Neuronal stem cell (in vitro differentiated cells): ENCODE data around the gene ARFGAP3.

ENCODE experiments used
- DNase-seq: peaks from one replicate; pipeline ENCODE4 v3.0.0-alpha.2; 2013; ENCODE audit warnings: low spot score
- H2AFZ ChIP-seq: one replicate; pipeline ENCODE4 v1.6.1; 2013; ENCODE audit warnings: mild to moderate bottlenecking, low read length, inconsistent platforms
- H2AK5ac ChIP-seq: 2 replicates; pipeline ENCODE4 v1.6.1; 2013; ENCODE audit warnings: low read depth, mild to moderate bottlenecking, inconsistent platforms, low read length, moderate library complexity, mixed read lengths
- H2BK120ac ChIP-seq: 2 replicates; pipeline ENCODE4 v1.6.1; 2013; ENCODE audit warnings: low read depth, mild to moderate bottlenecking, inconsistent platforms, low read length, moderate library complexity, mixed read lengths
- H2BK12ac ChIP-seq: one replicate; pipeline ENCODE4 v1.6.1; 2013; ENCODE audit warnings: low read length, inconsistent platforms
- H2BK15ac ChIP-seq: 2 replicates; pipeline ENCODE4 v1.6.1; 2013; ENCODE audit warnings: mild to moderate bottlenecking, low read length, inconsistent platforms, mixed read lengths
- H2BK5ac ChIP-seq: one replicate; pipeline ENCODE4 v1.6.1; 2013; ENCODE audit warnings: inconsistent platforms, mild to moderate bottlenecking, low read length, moderate library complexity
- H3K14ac ChIP-seq: one replicate; pipeline ENCODE4 v1.6.1; 2013; ENCODE audit warnings: low read length, inconsistent platforms
- H3K18ac ChIP-seq: 2 replicates; pipeline ENCODE4 v1.6.1; 2013; ENCODE audit warnings: low read length, inconsistent platforms
- H3K23ac ChIP-seq: 2 replicates; pipeline ENCODE4 v1.6.1; 2013; ENCODE audit warnings: low read depth, mild to moderate bottlenecking, mixed read lengths, low read length, inconsistent platforms; ENCODE audit not compliant: poor library complexity
- H3K27ac ChIP-seq: replicated peaks from 3 replicates; pipeline ENCODE4 v1.5.1; 2013; ENCODE audit warnings: low read length, inconsistent platforms
- H3K27me3 ChIP-seq, 3 experiments: 2 replicates each; pipeline ENCODE4 v1.6.1; 2013; ENCODE audit warnings: low read length in 3 of 3, mild to moderate bottlenecking in 2 of 3, inconsistent platforms in 1 of 3, low read depth in 1 of 3, mixed read lengths in 1 of 3, moderate library complexity in 1 of 3; ENCODE audit not compliant: control insufficient read depth in 3 of 3, insufficient read depth in 3 of 3
- H3K36me3 ChIP-seq, 2 donors: replicated peaks in 1 of 2; 2 replicates each; pipeline ENCODE4 v1.6.1; 2013; ENCODE audit warnings: low read length in 2 of 2; ENCODE audit not compliant: control insufficient read depth in 2 of 2, insufficient read depth in 2 of 2
- H3K4ac ChIP-seq: 2 replicates; pipeline ENCODE4 v1.6.1; 2013; ENCODE audit warnings: inconsistent platforms, mild to moderate bottlenecking, low read length, moderate library complexity
- H3K4me1 ChIP-seq, 2 donors: 1 replicate in 1 of 2; 2 replicates in 1 of 2; pipeline ENCODE4 v1.6.1; 2013; ENCODE audit warnings: low read length in 2 of 2, low read depth in 1 of 2; ENCODE audit not compliant: control insufficient read depth in 2 of 2, insufficient read depth in 1 of 2
- H3K4me2 ChIP-seq: one replicate; pipeline ENCODE4 v1.6.1; 2013; ENCODE audit warnings: mild to moderate bottlenecking, low read length, inconsistent platforms; ENCODE audit not compliant: insufficient read depth, poor library complexity, severe bottlenecking
- H3K4me3 ChIP-seq, 2 donors: 2 replicates each; pipeline ENCODE4 v1.5.1; 2013; ENCODE audit warnings: low read length in 2 of 2, mild to moderate bottlenecking in 2 of 2, inconsistent platforms in 1 of 2, moderate library complexity in 1 of 2
- H3K79me1 ChIP-seq: one replicate; pipeline ENCODE4 v1.6.1; 2013; ENCODE audit warnings: low read depth, mild to moderate bottlenecking, inconsistent platforms, low read length, moderate library complexity
- H3K9ac ChIP-seq: one replicate; pipeline ENCODE4 v1.6.1; 2013; ENCODE audit warnings: mild to moderate bottlenecking, low read depth, low read length, inconsistent platforms; ENCODE audit not compliant: poor library complexity
- H3K9me3 ChIP-seq, 2 donors: replicated peaks in 1 of 2; 2 replicates each; pipeline versions ENCODE3 to v1.6.1; 2013; ENCODE audit warnings: low read length in 2 of 2, mild to moderate bottlenecking in 2 of 2, inconsistent platforms in 1 of 2, low read depth in 1 of 2, mixed read lengths in 1 of 2, moderate library complexity in 1 of 2; ENCODE audit not compliant: control insufficient read depth in 2 of 2, insufficient read depth in 1 of 2
- H4K8ac ChIP-seq: one replicate; pipeline ENCODE4 v1.6.1; 2013; ENCODE audit warnings: low read depth, mild to moderate bottlenecking, inconsistent platforms, low read length, moderate library complexity
- H4K91ac ChIP-seq: one replicate; pipeline ENCODE4 v1.6.1; 2013; ENCODE audit warnings: low read length, low read depth, mild to moderate bottlenecking, inconsistent platforms; ENCODE audit not compliant: poor library complexity
- WGBS, 2 donors: extraction: QIAGEN DNeasy Blood & Tissue Kit; methylation state at CpG; one replicate each; pipeline ENCODE4 v1.1.7; 2013; ENCODE audit warnings: missing lambda C conversion rate in 2 of 2, mixed read lengths in 1 of 2; ENCODE audit not compliant: insufficient read length in 2 of 2, insufficient replicate concordance in 1 of 2; ENCODE audit errors: extremely low coverage in 2 of 2; 5-methylcytosine and 5-hydroxymethylcytosine counted together

Gene ARFGAP3

GRCh38 chr22:42796081-42796480 lies 61.0 kb downstream of the ARFGAP3 start:
- Histone ChIP-seq H3K27ac (no peak overlapping the region), H3K36me3 (peaks cover 5 to 45% of the 10 kb centered on the region in 2 donors), H2BK120ac (no peak overlapping the region), H2AFZ (no peak overlapping the region), H3K9me3 (no peaks in the 10 kb centered on the region), H3K14ac (no peak overlapping the region), H2BK12ac (no peak overlapping the region), H4K8ac (no peak overlapping the region), H3K27me3 (no peaks in the 10 kb centered on the region), H3K4me3 (no peak overlapping the region), H4K91ac (no peak overlapping the region), H3K23ac (no peak overlapping the region), H3K18ac (no peak overlapping the region), H2BK5ac (no peak overlapping the region), H3K9ac (peak overlapping the region; percentile 4), H2BK15ac (no peak overlapping the region), H3K4me2 (no peak overlapping the region), H3K79me1 (peaks cover 5% of the 10 kb centered on the region), H3K4ac (no peak overlapping the region), H3K4me1 (peaks cover 0 to 3% of the 10 kb centered on the region in 2 donors), H2AK5ac (no peak overlapping the region)
- no peak for DNase-seq
- 100% methylated on average over 2 of the region's 12 CpGs; no CpG with 5 or more reads in 1 of the 2 donors for WGBS, 2 donors

GRCh38 chr22:42794551-42795510 lies 62.2 kb downstream of the ARFGAP3 start:
- Histone ChIP-seq H2BK120ac (no peak overlapping the region), H3K36me3 (peaks cover 5 to 34% of the 10 kb centered on the region in 2 donors), H2AFZ (no peak overlapping the region), H3K4me1 (peaks cover 0 to 3% of the 10 kb centered on the region in 2 donors), H4K91ac (no peak overlapping the region), H3K9ac (peak overlapping the region; percentile 70), H2BK12ac (peak overlapping the region; percentile 84), H3K4me3 (no peak overlapping the region), H3K18ac (peak overlapping the region; percentile 28), H2BK5ac (peak overlapping the region; percentile 87), H4K8ac (no peak overlapping the region), H3K14ac (peak overlapping the region; percentile 31), H3K27ac (no peak overlapping the region), H2BK15ac (no peak overlapping the region), H3K79me1 (peaks cover 5% of the 10 kb centered on the region), H2AK5ac (no peak overlapping the region), H3K27me3 (no peaks in the 10 kb centered on the region), H3K4me2 (no peak overlapping the region), H3K4ac (peak overlapping the region; percentile 84), H3K23ac (peak overlapping the region; percentile 31), H3K9me3 (no peaks in the 10 kb centered on the region)
- no CpG with 5 or more reads among the region's 25 CpGs for WGBS, 2 donors
- DNase-seq = no peak

- H2BK5ac ChIP-seq = no peak overlapping the region
- no peaks in the 10 kb centered on the region for H3K27me3 ChIP-seq
- H2BK15ac ChIP-seq = no peak overlapping the region
- H3K4me2 ChIP-seq = no peak overlapping the region
- H2BK12ac ChIP-seq = no peak overlapping the region
- peaks cover 5 to 25% of the 10 kb centered on the region in 2 donors for H3K36me3 ChIP-seq
- H3K9me3 ChIP-seq = no peaks in the 10 kb centered on the region
- H3K79me1 ChIP-seq = peaks cover 5% of the 10 kb centered on the region
- no peak overlapping the region for H3K18ac ChIP-seq
- H3K9ac ChIP-seq = no peak overlapping the region
- no peak overlapping the region for H3K4ac ChIP-seq
- DNase-seq = no peak
- no peak overlapping the region for H4K8ac ChIP-seq
- no CpG with 5 or more reads among the region's 15 CpGs for WGBS, 2 donors
- H2AFZ ChIP-seq = no peak overlapping the region
- H3K4me3 ChIP-seq = no peak overlapping the region
- no peak overlapping the region for H2BK120ac ChIP-seq
- no peak overlapping the region for H3K23ac ChIP-seq
- no peak overlapping the region for H3K27ac ChIP-seq
- H2AK5ac ChIP-seq = peak overlapping the region; percentile 81
- no peak overlapping the region for H4K91ac ChIP-seq
- H3K4me1 ChIP-seq = peaks cover 0 to 3% of the 10 kb centered on the region in 2 donors
- H3K14ac ChIP-seq = peak overlapping the region; percentile 38
Observed at GRCh38 chr22:42793848-42794405, 63.1 kb downstream of the ARFGAP3 start.
